GM21360 (cell line): ENCODE data around the gene RGS3.

Source experiments
- ATAC-seq: cut with Tn5 transposase; IDR thresholded peaks from one replicate; pipeline ENCODE4 v1.9.1; 2021; ENCODE audit warnings: mild to moderate bottlenecking, moderate library complexity; ENCODE audit not compliant: unreplicated experiment

Gene RGS3

GRCh38 chr9:113509463-113509862 is 45.9 kb downstream of the RGS3 start:
- ATAC-seq, result no peak

GRCh38 chr9:113511047-113511521 is 47.6 kb downstream of the RGS3 start:
- no peak for ATAC-seq

DNA sequence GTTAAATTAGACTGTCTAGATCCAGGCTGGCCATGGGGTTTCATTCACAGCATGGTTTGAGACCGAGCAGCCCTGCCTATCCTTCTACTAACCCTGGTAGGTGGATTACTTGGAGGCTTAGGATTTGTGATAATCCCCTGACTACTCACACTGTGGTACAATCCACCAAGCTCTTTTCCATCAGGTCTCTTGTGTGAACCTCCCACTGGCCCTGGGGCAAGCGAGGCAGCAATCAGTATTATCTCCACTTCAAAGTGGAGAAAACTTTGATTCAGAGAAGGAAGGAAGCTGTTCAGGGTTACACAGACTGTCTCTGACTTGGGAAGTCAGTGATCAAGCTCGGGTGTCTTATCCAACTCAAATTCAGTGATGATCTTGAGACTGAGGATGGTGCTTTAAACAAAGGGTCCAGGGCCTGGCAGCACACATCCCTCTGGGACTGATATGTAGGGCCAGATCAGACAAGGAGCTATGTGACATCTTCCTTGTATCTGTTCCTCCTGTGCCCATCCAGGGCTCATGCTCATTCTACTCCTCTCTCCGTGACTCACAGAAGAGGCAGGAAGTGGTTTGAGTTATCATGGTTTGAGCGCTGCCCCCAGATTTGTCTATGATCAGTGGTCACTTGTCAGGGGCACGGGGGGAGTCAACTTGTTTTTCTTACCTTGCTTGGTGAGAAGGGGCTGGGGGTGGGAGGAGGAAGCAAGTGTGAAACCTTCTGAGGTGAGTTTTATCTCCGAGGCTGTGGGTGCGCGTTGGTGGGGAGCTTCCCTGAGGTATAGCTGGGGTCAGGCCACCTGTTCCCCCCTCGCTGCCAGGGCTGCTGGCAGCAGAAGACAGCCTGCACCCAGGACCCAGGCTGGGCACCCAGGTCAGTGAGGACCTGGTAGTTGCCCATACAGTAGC is 48.6 kb downstream of the RGS3 start:
- ATAC-seq, result peak; percentile 46

- ATAC-seq, result no peak
Measured at GRCh38 chr9:113513111-113513510, 49.6 kb downstream of the RGS3 start.

- no peak for ATAC-seq
Measured at GRCh38 chr9:113513536-113513935, 50.0 kb downstream of the RGS3 start.

DNA sequence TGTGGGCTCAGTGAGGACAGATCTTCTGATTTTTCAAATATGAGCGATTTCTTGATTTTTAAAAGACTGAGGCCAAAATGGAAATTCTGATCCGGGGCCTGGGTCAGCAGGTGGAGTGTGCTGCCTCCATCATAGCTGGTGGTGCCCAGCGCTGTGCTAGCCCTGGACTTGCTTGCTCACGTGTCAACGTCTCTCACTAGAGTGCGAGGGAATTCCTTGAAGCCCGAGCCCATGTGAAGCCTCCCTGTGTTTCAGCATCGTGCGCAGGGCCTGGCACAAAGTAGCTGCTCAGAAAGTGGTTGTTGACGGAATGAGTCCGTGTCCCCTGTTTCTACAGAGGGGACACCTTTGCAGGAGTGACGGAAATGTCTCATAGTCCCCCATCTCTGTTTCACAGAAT is 50.5 kb downstream of the RGS3 start:
- ATAC-seq, result no peak

- no peak for ATAC-seq
Measured at GRCh38 chr9:113514748-113515147, 51.2 kb downstream of the RGS3 start.

DNA sequence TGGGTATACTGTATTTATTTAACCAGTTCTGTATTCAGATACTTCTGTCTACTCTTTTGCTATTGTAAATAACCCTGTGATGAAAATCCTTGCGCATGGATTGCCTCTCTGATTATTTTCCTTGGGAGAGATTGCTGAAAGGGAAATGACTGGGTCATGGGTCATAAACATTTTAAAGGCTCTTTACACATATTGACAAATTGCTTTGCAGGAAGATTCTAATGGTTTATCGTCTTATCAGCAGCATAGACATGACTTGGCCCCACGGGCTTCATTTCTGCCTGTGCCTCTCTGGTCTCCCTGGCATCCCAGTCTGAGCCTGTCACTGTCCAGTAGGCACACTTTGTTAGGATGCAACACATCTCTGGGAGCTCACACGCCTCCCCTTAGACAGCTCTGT is 52.3 kb downstream of the RGS3 start:
- ATAC-seq, result no peak

- peak; percentile 85 for ATAC-seq
Measured at GRCh38 chr9:113516840-113517577, 53.5 kb downstream of the RGS3 start.

DNA sequence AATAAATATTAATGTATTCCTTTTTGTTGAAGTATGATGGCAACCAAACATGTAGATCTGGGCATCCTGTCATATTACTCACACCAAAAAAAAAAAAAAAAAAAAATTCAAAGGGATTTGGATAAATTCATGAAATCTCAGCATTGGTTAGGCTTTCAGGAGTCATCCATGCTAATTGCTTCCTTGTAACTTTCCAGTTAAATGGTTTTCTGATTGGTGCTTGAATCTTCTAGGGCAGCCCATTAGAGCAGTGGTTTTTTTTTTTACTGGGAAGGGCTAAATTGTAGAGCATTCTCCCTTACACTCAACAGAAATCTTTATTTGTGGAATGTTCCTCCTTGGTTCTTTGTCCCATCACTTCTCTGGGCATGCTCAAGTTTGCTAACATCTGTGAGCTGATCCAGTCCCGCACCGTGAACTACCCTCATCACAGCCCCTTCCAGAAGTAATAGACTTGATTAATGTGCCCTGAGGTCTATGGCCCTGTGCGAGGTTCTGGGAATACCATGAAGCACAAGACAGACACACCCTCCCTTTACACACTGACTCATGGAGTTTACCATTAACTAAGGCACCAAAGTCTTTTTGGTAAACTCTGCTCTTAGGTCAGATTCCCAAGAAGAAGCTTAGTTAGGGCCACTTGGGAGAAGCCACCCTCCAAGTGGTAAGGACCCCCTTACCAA is 56.0 kb downstream of the RGS3 start:
- no peak for ATAC-seq

DNA sequence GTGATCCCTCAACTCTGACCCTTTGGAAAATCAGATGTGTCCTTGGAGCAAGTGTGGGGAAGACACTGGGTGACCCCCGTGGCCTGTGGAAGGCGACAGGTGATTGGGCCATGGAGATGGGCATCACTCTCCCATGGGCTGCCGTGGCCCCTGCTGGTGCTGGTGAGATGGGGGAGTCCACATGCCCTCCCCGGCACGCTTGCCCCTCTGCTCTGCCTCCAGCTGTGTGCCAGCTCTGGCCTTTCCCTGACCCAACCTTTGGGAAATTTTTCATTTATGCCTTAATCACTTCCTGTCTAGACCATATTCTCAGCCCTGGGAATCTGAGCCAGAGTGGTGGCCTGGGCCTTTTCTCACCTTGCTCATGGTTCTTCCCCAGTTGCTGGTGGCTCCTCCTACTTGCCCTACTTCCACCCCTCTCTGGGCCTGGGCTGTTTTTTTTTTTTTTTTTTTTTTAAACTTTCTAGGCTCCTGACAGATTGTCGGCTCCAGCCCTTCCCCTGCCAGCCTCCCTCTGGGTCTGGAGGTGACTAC is 56.6 kb downstream of the RGS3 start:
- no peak for ATAC-seq

- no peak for ATAC-seq
Measured at GRCh38 chr9:113521693-113522255, 58.2 kb downstream of the RGS3 start.

DNA sequence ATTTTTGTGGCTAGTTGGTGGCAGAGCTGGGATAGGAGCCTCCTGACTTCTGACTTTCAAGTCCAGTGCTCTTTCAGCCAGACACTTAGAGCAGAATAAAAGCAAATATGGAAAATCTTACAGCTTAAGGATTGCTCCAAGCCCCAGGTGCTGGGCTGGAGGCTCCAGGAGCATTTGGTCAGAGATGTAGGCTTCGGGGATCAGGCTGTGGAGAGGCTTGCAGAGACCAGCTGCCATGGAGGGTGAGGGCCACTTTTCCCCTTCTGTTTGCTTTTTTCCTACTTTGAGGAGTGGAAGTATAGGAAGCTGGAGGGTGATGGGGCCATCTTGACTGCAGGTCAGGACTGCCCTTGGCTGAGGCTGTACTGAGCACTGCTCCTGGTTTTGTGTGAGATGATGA is 58.9 kb downstream of the RGS3 start:
- ATAC-seq, result no peak

DNA sequence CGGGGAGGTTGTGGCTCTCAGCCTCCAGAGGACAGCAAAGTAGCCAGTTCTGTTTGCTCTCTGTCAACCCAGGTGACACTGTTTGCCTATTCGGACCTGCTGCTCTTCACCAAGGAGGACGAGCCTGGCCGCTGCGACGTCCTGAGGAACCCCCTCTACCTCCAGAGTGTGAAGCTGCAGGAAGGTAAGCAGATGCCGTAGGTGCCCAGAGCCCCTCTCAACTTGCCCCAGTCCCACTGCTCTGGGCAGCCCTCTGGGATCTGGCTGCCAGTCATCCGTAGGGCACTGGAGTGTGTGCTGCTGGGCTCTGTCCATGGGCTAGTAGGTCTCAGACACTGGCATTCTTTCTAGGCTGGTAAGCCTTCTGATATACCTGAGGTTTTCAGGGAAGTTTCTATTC is 59.3 kb downstream of the RGS3 start:
- no peak for ATAC-seq

GRCh38 chr9:113523421-113524141 is 60.1 kb downstream of the RGS3 start:
- peak; percentile 80 for ATAC-seq

GRCh38 chr9:113524468-113524867 is 60.9 kb downstream of the RGS3 start:
- ATAC-seq, result no peak

DNA sequence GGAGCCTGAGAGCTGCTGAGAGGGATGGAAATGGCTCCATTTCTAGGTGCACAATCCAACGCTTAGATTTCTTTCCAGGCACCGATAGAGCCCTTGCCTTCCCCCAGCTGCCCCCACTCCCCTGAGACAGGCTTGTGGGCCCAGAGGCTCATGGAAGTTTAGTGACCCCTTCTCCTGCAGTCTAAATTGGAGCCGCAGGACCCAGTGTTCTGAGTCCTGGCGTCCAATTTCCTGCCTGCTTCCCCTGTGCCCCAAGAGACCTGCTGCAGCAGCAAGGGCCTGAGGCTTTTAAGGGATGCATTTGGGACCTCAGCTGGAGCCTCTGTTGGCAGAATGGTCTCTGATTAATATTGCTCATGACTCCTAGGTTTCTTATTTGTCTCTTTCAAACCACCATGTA is 61.7 kb downstream of the RGS3 start:
- no peak for ATAC-seq

DNA sequence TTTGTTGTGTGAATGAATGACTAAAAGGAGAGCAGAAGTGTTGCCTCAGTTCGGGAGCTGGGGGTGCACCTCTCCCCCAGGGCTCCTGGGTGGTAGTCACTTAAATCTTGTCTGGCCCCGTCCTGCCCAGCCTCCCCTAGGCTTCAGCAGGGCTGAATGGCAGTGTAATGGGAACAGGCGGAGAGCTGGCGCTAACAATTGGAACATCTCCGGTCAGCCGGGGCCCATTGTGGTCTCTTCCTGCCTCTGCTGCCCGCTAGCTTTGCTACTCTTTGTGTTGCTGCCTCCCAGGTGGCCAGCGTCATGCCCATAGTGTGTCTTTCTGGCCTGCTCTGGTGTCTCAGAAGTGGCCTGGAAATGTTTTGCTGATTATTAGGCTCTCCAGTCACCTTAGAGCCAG is 62.3 kb downstream of the RGS3 start:
- no peak for ATAC-seq

GRCh38 chr9:113526231-113526746 is 62.8 kb downstream of the RGS3 start:
- no peak for ATAC-seq

DNA sequence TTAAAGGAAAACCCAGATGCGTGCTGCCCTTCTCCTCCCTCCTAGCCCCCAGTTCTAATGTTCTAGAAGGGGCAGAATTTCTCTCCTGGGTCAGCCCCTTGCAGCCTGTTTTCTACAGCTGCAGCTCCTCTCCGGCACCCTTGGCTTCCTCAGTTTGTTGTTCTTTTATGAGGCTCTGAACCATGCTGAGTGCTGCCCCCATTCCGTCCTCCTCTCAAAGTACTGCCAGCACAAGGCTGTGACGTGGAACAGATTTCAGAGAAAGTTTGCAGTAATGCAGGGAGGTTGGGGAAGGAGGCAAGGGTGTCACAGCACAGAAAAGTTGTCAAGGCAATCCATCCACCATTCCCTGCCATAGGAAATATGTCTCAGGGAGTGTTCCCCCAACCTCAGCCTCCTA is 63.3 kb downstream of the RGS3 start:
- ATAC-seq, result no peak
